ENCODE measurements around the gene MRPL37.

The MRPL37 gene

DNA sequence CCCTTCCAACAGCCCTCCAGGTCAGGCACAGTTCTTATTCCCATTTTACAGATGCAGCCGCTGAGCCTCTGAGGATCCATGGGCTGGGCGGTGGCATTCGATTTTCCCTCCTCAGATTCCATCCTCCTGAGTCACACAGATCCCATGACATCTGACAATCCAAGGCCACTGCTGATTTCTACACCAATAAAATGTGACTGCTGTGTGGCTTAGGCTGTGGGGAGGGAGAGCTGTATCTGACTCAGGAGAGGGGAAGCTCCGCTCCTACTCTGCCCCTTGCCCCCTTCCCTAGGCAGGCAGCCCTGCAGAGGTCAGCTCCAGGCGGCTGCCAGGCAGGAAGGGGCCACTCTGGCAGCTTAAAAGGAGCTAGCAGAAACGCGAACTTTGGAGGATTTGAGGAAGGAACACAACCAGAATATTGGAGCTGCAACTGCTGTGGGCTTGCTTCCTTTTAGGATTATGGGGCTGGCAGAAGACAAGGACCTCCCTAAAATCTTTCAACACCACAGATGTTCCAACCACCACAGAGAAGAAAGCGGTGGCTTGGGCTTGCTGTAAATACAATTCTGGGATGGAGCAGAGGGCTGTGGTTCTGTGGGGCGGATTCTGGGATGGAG is 50.0 kb downstream of the MRPL37 start:
- TF ChIP-seq TOX (CRISPR knock-in tag; IDR thresholded peaks at IDR 0.05; ENCODE audit: borderline replicate concordance) (no peak), PPARA (CRISPR knock-in tag; IDR thresholded peaks at IDR 0.05; ENCODE audit: borderline replicate concordance) (no peak), ZNF565 (CRISPR knock-in tag; conservative IDR thresholded peaks at IDR 0.05; ENCODE audit: low read depth) (no peak), ZFP30 (CRISPR knock-in tag; IDR thresholded peaks at IDR 0.05) (no peak)
- TF ChIP-seq, protein P1, sequence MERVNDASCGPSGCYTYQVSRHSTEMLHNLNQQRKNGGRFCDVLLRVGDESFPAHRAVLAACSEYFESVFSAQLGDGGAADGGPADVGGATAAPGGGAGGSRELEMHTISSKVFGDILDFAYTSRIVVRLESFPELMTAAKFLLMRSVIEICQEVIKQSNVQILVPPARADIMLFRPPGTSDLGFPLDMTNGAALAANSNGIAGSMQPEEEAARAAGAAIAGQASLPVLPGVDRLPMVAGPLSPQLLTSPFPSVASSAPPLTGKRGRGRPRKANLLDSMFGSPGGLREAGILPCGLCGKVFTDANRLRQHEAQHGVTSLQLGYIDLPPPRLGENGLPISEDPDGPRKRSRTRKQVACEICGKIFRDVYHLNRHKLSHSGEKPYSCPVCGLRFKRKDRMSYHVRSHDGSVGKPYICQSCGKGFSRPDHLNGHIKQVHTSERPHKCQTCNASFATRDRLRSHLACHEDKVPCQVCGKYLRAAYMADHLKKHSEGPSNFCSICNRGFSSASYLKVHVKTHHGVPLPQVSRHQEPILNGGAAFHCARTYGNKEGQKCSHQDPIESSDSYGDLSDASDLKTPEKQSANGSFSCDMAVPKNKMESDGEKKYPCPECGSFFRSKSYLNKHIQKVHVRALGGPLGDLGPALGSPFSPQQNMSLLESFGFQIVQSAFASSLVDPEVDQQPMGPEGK (CRISPR knock-in tag; IDR thresholded peaks at IDR 0.05; ENCODE audit: borderline replicate concordance): no peak
- TF ChIP-seq, protein P2, sequence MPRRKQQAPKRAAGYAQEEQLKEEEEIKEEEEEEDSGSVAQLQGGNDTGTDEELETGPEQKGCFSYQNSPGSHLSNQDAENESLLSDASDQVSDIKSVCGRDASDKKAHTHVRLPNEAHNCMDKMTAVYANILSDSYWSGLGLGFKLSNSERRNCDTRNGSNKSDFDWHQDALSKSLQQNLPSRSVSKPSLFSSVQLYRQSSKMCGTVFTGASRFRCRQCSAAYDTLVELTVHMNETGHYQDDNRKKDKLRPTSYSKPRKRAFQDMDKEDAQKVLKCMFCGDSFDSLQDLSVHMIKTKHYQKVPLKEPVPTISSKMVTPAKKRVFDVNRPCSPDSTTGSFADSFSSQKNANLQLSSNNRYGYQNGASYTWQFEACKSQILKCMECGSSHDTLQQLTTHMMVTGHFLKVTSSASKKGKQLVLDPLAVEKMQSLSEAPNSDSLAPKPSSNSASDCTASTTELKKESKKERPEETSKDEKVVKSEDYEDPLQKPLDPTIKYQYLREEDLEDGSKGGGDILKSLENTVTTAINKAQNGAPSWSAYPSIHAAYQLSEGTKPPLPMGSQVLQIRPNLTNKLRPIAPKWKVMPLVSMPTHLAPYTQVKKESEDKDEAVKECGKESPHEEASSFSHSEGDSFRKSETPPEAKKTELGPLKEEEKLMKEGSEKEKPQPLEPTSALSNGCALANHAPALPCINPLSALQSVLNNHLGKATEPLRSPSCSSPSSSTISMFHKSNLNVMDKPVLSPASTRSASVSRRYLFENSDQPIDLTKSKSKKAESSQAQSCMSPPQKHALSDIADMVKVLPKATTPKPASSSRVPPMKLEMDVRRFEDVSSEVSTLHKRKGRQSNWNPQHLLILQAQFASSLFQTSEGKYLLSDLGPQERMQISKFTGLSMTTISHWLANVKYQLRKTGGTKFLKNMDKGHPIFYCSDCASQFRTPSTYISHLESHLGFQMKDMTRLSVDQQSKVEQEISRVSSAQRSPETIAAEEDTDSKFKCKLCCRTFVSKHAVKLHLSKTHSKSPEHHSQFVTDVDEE (CRISPR knock-in tag; IDR thresholded peaks at IDR 0.05): no peak
- ATAC-seq: no peak

DNA sequence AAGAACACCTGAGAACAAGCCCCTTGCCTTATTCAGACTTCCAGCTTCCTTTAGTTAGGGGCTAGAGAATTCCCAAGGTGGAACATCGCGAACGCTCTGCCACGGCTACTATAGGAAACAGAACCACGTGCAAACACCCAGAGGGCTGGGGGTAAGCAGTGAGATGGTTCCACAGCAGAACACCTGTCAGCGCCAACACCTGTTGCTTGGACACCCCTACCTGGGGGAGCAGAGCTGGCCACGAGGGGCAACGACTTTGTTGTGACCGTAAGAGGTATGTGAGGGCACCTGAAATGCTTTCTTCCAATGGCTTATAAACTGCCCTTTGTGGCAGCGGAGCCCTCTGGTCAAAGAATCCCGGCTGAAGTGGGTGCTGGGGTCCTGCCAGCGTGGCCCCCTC is 50.7 kb downstream of the MRPL37 start:
- TF ChIP-seq PPARA (CRISPR knock-in tag; IDR thresholded peaks at IDR 0.05; ENCODE audit: borderline replicate concordance) (no peak), ISL1 (CRISPR knock-in tag; IDR thresholded peaks at IDR 0.05) (no peak), BACH2 (CRISPR knock-in tag; IDR thresholded peaks at IDR 0.05; ENCODE audit: borderline replicate concordance) (no peak), ZC3H10 (CRISPR knock-in tag; IDR thresholded peaks at IDR 0.05) (no peak), ZFP3 (CRISPR knock-in tag; IDR thresholded peaks at IDR 0.05) (no peak), SNAI2 (CRISPR knock-in tag; IDR thresholded peaks at IDR 0.05) (no peak), TCF4 (CRISPR knock-in tag; IDR thresholded peaks at IDR 0.05; ENCODE audit: borderline replicate concordance) (no peak), GLIS3 (CRISPR knock-in tag; IDR thresholded peaks at IDR 0.05) (no peak), TOX (CRISPR knock-in tag; IDR thresholded peaks at IDR 0.05; ENCODE audit: borderline replicate concordance) (no peak), ZNF565 (CRISPR knock-in tag; conservative IDR thresholded peaks at IDR 0.05; ENCODE audit: low read depth) (no peak)
- TF ChIP-seq, protein P3, sequence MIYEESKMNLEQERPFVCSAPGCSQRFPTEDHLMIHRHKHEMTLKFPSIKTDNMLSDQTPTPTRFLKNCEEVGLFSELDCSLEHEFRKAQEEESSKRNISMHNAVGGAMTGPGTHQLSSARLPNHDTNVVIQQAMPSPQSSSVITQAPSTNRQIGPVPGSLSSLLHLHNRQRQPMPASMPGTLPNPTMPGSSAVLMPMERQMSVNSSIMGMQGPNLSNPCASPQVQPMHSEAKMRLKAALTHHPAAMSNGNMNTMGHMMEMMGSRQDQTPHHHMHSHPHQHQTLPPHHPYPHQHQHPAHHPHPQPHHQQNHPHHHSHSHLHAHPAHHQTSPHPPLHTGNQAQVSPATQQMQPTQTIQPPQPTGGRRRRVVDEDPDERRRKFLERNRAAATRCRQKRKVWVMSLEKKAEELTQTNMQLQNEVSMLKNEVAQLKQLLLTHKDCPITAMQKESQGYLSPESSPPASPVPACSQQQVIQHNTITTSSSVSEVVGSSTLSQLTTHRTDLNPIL (CRISPR knock-in tag; IDR thresholded peaks at IDR 0.05; ENCODE audit: low read depth): no peak
- no peak for ATAC-seq

DNA sequence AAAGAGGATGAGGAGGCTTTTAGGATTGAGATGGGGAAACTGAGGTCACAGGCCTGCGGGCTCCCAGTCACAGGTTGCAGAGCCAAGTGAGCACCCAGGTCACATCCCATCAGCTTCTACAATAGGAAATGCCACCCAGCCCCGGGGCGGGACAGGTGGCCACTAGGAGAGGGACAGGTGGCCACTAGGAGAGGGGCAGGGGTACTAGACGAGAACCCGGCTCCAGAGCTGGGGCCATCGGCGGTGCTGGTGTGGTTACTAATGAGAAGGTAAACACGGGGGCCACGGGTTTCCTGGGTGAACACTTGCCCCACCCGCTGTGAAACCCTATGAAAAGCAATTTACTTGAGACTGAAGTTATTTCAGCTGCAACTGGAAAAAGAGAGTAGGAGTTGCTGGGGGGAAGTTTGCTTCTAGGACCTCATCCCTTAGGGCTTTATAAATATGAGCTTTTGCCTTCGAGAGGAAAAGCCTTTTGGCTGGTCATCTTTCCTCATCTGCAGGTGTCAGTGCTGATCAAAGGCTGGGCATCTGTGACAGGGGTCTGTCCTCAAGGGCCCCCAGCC is 52.5 kb downstream of the MRPL37 start:
- ATAC-seq: no peak
- TF ChIP-seq CSDC2 (CRISPR knock-in tag; IDR thresholded peaks at IDR 0.05): no peak
- no peak for TF ChIP-seq OSR1 (CRISPR knock-in tag; IDR thresholded peaks at IDR 0.05)
- TF ChIP-seq ZC3H10 (CRISPR knock-in tag; IDR thresholded peaks at IDR 0.05): no peak
- no peak for TF ChIP-seq ARNTL (CRISPR knock-in tag; IDR thresholded peaks at IDR 0.05; ENCODE audit: borderline replicate concordance, low read depth)
- TF ChIP-seq BACH2 (CRISPR knock-in tag; IDR thresholded peaks at IDR 0.05; ENCODE audit: borderline replicate concordance): no peak
- TF ChIP-seq TCF4 (CRISPR knock-in tag; IDR thresholded peaks at IDR 0.05; ENCODE audit: borderline replicate concordance): no peak
- TF ChIP-seq PPARA (CRISPR knock-in tag; IDR thresholded peaks at IDR 0.05; ENCODE audit: borderline replicate concordance): no peak
- no peak for TF ChIP-seq SNAI2 (CRISPR knock-in tag; IDR thresholded peaks at IDR 0.05)
- TF ChIP-seq ISL1 (CRISPR knock-in tag; IDR thresholded peaks at IDR 0.05): no peak
- no peak for TF ChIP-seq ZNF8 (CRISPR knock-in tag; IDR thresholded peaks at IDR 0.05)
- no peak for TF ChIP-seq ZFP3 (CRISPR knock-in tag; IDR thresholded peaks at IDR 0.05)

DNA sequence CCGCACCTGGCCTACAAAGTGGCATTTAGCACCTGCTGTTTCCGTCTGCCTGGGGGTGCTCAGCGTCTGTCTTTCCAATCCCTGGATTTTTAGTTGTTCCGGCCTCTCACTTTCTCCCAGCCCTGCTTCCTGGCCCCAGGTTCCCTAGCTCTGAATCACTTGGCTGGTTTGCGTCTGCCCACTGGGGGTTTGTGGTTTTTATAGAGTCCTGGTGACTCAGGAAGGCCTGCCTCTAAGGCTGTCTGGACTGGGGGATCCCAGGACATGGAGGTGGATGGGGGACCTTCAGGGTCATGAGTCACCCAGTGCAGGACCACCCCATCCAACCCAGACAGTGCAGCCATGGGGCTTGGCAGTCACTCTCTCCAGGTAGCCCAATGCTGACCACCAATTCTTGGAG is 53.5 kb downstream of the MRPL37 start:
- TF ChIP-seq ESRRG (CRISPR knock-in tag; IDR thresholded peaks at IDR 0.05) (no peak), CSDC2 (CRISPR knock-in tag; IDR thresholded peaks at IDR 0.05) (no peak), RARB (CRISPR knock-in tag; IDR thresholded peaks at IDR 0.05) (no peak), ZC3H10 (CRISPR knock-in tag; IDR thresholded peaks at IDR 0.05) (no peak), ZNF70 (CRISPR knock-in tag; IDR thresholded peaks at IDR 0.05) (no peak), OSR1 (CRISPR knock-in tag; IDR thresholded peaks at IDR 0.05) (no peak), TOX (CRISPR knock-in tag; IDR thresholded peaks at IDR 0.05; ENCODE audit: borderline replicate concordance) (no peak), ISL1 (CRISPR knock-in tag; IDR thresholded peaks at IDR 0.05) (no peak), BACH2 (CRISPR knock-in tag; IDR thresholded peaks at IDR 0.05; ENCODE audit: borderline replicate concordance) (no peak)
- TF ChIP-seq, protein P4, sequence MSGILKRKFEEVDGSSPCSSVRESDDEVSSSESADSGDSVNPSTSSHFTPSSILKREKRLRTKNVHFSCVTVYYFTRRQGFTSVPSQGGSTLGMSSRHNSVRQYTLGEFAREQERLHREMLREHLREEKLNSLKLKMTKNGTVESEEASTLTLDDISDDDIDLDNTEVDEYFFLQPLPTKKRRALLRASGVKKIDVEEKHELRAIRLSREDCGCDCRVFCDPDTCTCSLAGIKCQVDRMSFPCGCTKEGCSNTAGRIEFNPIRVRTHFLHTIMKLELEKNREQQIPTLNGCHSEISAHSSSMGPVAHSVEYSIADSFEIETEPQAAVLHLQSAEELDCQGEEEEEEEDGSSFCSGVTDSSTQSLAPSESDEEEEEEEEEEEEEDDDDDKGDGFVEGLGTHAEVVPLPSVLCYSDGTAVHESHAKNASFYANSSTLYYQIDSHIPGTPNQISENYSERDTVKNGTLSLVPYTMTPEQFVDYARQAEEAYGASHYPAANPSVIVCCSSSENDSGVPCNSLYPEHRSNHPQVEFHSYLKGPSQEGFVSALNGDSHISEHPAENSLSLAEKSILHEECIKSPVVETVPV (CRISPR knock-in tag; IDR thresholded peaks at IDR 0.05): no peak
- ATAC-seq: peak; percentile 94
